Activated CD8-positive, alpha-beta T cell treated with anti-CD3 and anti-CD28 coated beads for 36 hours (primary cell): ENCODE data around the gene CTR9. TPM values are rescaled to one million over a fixed set of nuclear protein-coding genes. Genes with fewer than 3 reads are reported as not detected.

Experiments
- ATAC-seq: fragments of 200-7000 bp; cut with Tn5 transposase; one replicate; pipeline ENCODE4 v1.10.0; 2021; ENCODE audit warnings: mild to moderate bottlenecking, moderate library complexity
- CTCF ChIA-PET: fragments of 350-600 bp; sonication (Branson Sonifier 250); formaldehyde crosslinking; loops from one replicate; lab custom pipeline; 2021; ENCODE audit warnings: antibody characterized with exemption; lab: Charles Lee
- POLR2A ChIA-PET: fragments of 350-600 bp; sonication (Branson Sonifier 250); formaldehyde crosslinking; loops from one replicate; lab custom pipeline; 2021; ENCODE audit warnings: antibody characterized with exemption; lab: Charles Lee
- DNase-seq: peaks from one replicate; pipeline ENCODE4 v3.0.0-alpha.2; 2020
- H3K27ac Mint-ChIP-seq: one replicate; pipeline ENCODE4 v1.8.0; 2021; ENCODE audit warnings: mild to moderate bottlenecking, mixed read lengths
- H3K27me3 Mint-ChIP-seq: one replicate; pipeline ENCODE4 v1.8.0; 2021; ENCODE audit warnings: mixed read lengths
- H3K36me3 Mint-ChIP-seq: one replicate; pipeline ENCODE4 v1.8.0; 2021; ENCODE audit warnings: low read depth, mixed read lengths
- H3K4me1 Mint-ChIP-seq: one replicate; pipeline ENCODE4 v1.8.0; 2021; ENCODE audit warnings: low read depth, mixed read lengths
- H3K4me3 Mint-ChIP-seq: one replicate; pipeline ENCODE4 v1.8.0; 2021; ENCODE audit warnings: mild to moderate bottlenecking, moderate library complexity, mixed read lengths
- H3K9me3 Mint-ChIP-seq: one replicate; pipeline ENCODE4 v1.8.0; 2021; ENCODE audit warnings: mixed read lengths
- CTCF ChIP-seq: fragments of 200-600 bp; IDR thresholded peaks from one replicate; pipeline ENCODE4 v1.8.0; 2022; ENCODE audit warnings: antibody characterized with exemption, mild to moderate bottlenecking
- intact Hi-C: fragments of 100-400 bp; cut with micrococcal nuclease; formaldehyde crosslinking; loops from one replicate; pipeline ENCODE4 v1.10.0; 2022
- total RNA-seq, 2 experiments: library from RNA; stranded (reverse); gene quantifications; one replicate each; pipeline ENCODE4 v1.2.3, GENCODE V29; 2021

Gene CTR9
- total RNA-seq, 2 experiments from 2014 or later = 35.9 to 37.1 TPM

DNA sequence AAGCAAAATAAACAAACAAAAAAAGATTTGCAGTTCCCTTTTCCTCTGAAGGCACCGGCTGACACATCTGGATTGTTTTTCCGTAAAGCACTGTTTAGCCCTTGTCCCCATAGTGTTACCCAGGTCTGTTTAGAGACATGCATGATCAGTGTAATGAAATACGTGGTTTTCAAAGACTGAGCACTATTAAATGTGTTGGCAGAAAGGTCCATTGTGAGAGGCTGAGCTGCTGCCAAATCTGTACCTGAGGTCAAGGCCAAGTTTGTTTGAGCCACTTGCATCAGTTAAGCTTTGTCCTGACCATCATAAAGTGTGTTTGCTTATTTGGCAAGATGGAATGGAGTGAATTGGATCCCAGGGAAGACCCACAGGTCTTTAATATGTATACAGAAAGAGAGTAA lies 26.3 kb downstream of the CTR9 start:
- CTCF ChIA-PET = interaction anchor here (2.1 kb wide), 1 partner anchor 14 kb away, joined by 20 read pairs; no protein-coding TSS in a partner anchor
- no peaks in the 10 kb centered on the region for H3K27me3 Mint-ChIP-seq
- TF ChIP-seq CTCF = no peak

DNA sequence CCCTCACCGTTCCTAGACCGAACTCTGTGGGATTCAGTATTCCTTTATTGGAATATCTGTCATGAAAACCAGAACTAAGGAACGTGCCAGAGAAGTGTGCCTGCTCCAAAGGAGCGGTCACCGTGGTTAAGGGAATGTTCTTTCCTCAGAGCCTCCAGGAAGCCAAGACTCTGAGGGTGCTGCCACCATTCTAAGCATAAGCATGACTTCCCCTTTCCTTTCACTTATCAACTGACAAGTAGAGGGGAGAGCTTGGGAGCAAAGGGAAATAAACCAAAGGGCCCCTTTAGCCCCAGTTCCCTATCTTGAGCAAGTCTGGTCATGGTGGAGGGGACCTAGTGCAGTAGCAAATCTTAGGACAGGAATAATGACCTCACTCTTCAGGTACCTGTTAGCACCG lies 26.8 kb downstream of the CTR9 start:
- intact Hi-C loops = no loop called here
- peaks cover 29% of the 10 kb centered on the region for H3K36me3 Mint-ChIP-seq
- H3K27ac Mint-ChIP-seq = no peak overlapping the region
- ChIA-PET CTCF (interaction anchor here (0.9 to 1.5 kb wide), 2 partner anchors 11 to 15 kb away, joined by 4 to 5 read pairs; no protein-coding TSS in a partner anchor), POLR2A (no interaction called here)
- DNase-seq = no peak
- no peak overlapping the region for H3K4me3 Mint-ChIP-seq
- no peak for TF ChIP-seq CTCF
- H3K4me1 Mint-ChIP-seq = no peaks in the 10 kb centered on the region
- no peaks in the 10 kb centered on the region for H3K9me3 Mint-ChIP-seq
- no peak for ATAC-seq
- H3K27me3 Mint-ChIP-seq = no peaks in the 10 kb centered on the region

More for the DNA sequence above, 26.3 kb downstream of the CTR9 start:
- Mint-ChIP-seq H3K9me3 (no peaks in the 10 kb centered on the region), H3K4me3 (no peak overlapping the region), H3K36me3 (peaks cover 29% of the 10 kb centered on the region), H3K4me1 (no peaks in the 10 kb centered on the region), H3K27ac (peak overlapping the region; percentile 51)
- no peak for ATAC-seq
- intact Hi-C loops = no loop called here
- POLR2A ChIA-PET = no interaction called here
- DNase-seq = no peak

DNA sequence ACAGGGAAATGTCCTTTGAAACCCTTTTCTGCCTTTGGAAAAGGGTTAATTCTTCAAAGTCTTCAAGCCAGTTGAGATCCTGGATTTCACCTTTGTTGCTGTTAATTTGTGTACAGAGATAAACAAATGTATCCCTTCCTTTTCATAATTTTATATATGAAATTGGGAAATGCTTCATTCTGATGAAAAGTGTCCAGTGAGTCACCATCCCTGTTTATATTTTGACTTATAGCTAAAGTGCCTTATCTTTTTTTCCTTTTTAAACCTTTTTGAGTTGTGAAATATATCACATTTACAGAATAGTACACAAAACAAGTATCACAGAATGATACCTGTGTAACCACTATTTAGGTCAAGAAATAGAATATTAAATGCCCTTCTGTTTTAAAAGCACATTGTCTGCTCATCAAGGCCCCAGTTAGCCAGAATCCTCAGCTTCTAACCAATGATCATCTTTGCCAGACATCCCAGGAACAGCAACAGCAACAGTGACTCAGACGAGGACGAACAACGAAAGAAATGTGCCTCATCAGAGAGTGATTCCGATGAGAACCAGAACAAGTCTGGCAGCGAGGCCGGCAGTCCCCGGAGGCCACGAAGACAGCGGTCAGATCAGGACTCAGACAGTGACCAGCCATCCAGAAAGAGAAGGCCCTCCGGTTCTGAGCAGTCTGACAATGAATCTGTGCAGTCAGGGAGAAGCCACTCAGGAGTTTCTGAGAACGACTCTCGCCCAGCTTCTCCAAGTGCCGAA lies 27.3 kb downstream of the CTR9 start:
- intact Hi-C loops = no loop called here
- no peaks in the 10 kb centered on the region for H3K9me3 Mint-ChIP-seq
- no peak overlapping the region for H3K27ac Mint-ChIP-seq
- ATAC-seq = no peak
- peaks cover 24% of the 10 kb centered on the region for H3K36me3 Mint-ChIP-seq
- ChIA-PET CTCF (interaction anchor here (0.9 to 1.5 kb wide), 3 partner anchors 8 to 14 kb away, joined by 4 to 7 read pairs (median 5); no protein-coding TSS in a partner anchor), POLR2A (no interaction called here)
- H3K4me1 Mint-ChIP-seq = no peaks in the 10 kb centered on the region
- no peak for DNase-seq
- H3K27me3 Mint-ChIP-seq = no peaks in the 10 kb centered on the region
- TF ChIP-seq CTCF = no peak
- H3K4me3 Mint-ChIP-seq = no peak overlapping the region

- ChIA-PET POLR2A (no interaction called here), CTCF (interaction anchor here (1.2 to 1.5 kb wide), 2 partner anchors 9 to 10 kb away, joined by 5 to 7 read pairs; no protein-coding TSS in a partner anchor)
- no peak for ATAC-seq
- Mint-ChIP-seq H3K9me3 (no peaks in the 10 kb centered on the region), H3K36me3 (peaks cover 18% of the 10 kb centered on the region), H3K27ac (no peak overlapping the region), H3K4me3 (no peak overlapping the region), H3K4me1 (no peaks in the 10 kb centered on the region), H3K27me3 (no peaks in the 10 kb centered on the region)
- DNase-seq = no peak
- intact Hi-C loops = no loop called here
- TF ChIP-seq CTCF = no peak
These were observed 28.0 kb downstream of the CTR9 start for GRCh38 chr11:10779086-10779485.

GRCh38 chr11:10780040-10780439 lies 29.0 kb downstream of the CTR9 start:
- peaks cover 13% of the 10 kb centered on the region for H3K36me3 Mint-ChIP-seq
- no peak overlapping the region for H3K4me3 Mint-ChIP-seq
- no peaks in the 10 kb centered on the region for H3K4me1 Mint-ChIP-seq
- H3K27me3 Mint-ChIP-seq = no peaks in the 10 kb centered on the region
- POLR2A ChIA-PET = interaction anchor here (1.2 kb wide), 1 partner anchor 29 kb away, joined by 4 read pairs; the partner anchor contains the start of gene EIF4G2
- intact Hi-C loops = no loop called here
- no peak for ATAC-seq
- TF ChIP-seq CTCF = no peak
- no peaks in the 10 kb centered on the region for H3K9me3 Mint-ChIP-seq
- DNase-seq = no peak
- CTCF ChIA-PET = interaction anchor here (0.7 to 2.3 kb wide), 6 partner anchors 9 to 367 kb away, joined by 3 to 12 read pairs (median 4); no protein-coding TSS in a partner anchor
- H3K27ac Mint-ChIP-seq = no peak overlapping the region
